ENCODE data around the gene CIDEB. TPM values are rescaled to one million over a fixed set of nuclear protein-coding genes. Genes with fewer than 3 reads are reported as not detected.

CIDEB gene
- total and polyA plus RNA-seq, 2 of the 13 experiments (the other 11 are each of a cell fraction or from before 2014, with no cell fraction given): 35.8 to 110 TPM

GRCh38 chr14:24332268-24332993 lies 24.7 kb upstream of the CIDEB start (continued):
- TF ChIP-seq TFE3 (CRISPR knock-in tag; IDR thresholded peaks at IDR 0.05) (peak; percentile 70), ZNF598 (CRISPR knock-in tag; IDR thresholded peaks at IDR 0.05; ENCODE audit: borderline replicate concordance) (peak; percentile 72), ZKSCAN5 (CRISPR knock-in tag; IDR thresholded peaks at IDR 0.05) (no peak), HOXA5 (CRISPR knock-in tag; IDR thresholded peaks at IDR 0.05) (no peak), ZNF7 (CRISPR knock-in tag; IDR thresholded peaks at IDR 0.05) (peak; percentile 69), ZNF891 (CRISPR knock-in tag; IDR thresholded peaks at IDR 0.05) (no peak; the same call in 1 of the 2 replicates), GABPA (IDR thresholded peaks at IDR 0.05; ENCODE audit: low read depth, low read length) (no peak), GABPA (CRISPR knock-in tag; IDR thresholded peaks at IDR 0.05; ENCODE audit: low read depth) (no peak), ZNF589 (CRISPR knock-in tag; conservative IDR thresholded peaks at IDR 0.05) (peak; percentile 96), ZNF562 (CRISPR knock-in tag; IDR thresholded peaks at IDR 0.05; ENCODE audit: borderline replicate concordance) (peak; percentile 93; the same call in 1 of the 2 replicates), MED8 (CRISPR knock-in tag; IDR thresholded peaks at IDR 0.05; ENCODE audit: insufficient replicate concordance) (no peak), ZNF510 (CRISPR knock-in tag; IDR thresholded peaks at IDR 0.05; ENCODE audit: low read depth) (peak; percentile 93), ZNF101 (CRISPR knock-in tag; IDR thresholded peaks at IDR 0.05; ENCODE audit: borderline replicate concordance, low read depth) (peak; percentile 96), KDM2A (CRISPR knock-in tag; IDR thresholded peaks at IDR 0.05; ENCODE audit: borderline replicate concordance, low read depth) (peak; percentile 86), KDM5B (CRISPR knock-in tag; IDR thresholded peaks at IDR 0.05; ENCODE audit: borderline replicate concordance) (peak; percentile 99), CENPBD1 (CRISPR knock-in tag; IDR thresholded peaks at IDR 0.05; ENCODE audit: borderline replicate concordance, low read depth) (no peak; the same call in 1 of the 2 replicates), ZNF12 (CRISPR knock-in tag; IDR thresholded peaks at IDR 0.05) (peak; percentile 88), MTF1 (CRISPR knock-in tag; IDR thresholded peaks at IDR 0.05) (no peak), HOXD1 (CRISPR knock-in tag; IDR thresholded peaks at IDR 0.05) (no peak; the same call in 1 of the 2 replicates), ASH2L (IDR thresholded peaks at IDR 0.05; ENCODE audit: insufficient read length, low read depth, low read length) (peak; percentile 89), XBP1 (CRISPR knock-in tag; IDR thresholded peaks at IDR 0.05) (no peak), PHF20 (CRISPR knock-in tag; IDR thresholded peaks at IDR 0.05) (peak; percentile 60; the same call in 1 of the 2 replicates), SNRNP70 (IDR thresholded peaks at IDR 0.05; ENCODE audit: low read depth, low read length) (no peak), SMAD9 (CRISPR knock-in tag; IDR thresholded peaks at IDR 0.05) (peak; percentile 95; the same call in 1 of the 2 replicates), NRL (CRISPR knock-in tag; IDR thresholded peaks at IDR 0.05; ENCODE audit: borderline replicate concordance) (peak; percentile 98), ZBTB34 (CRISPR knock-in tag; IDR thresholded peaks at IDR 0.05) (peak; percentile 64; the same call in 1 of the 2 replicates), NFE2L1 (CRISPR knock-in tag; IDR thresholded peaks at IDR 0.05; ENCODE audit: borderline replicate concordance) (peak; percentile 85; the same call in 1 of the 2 replicates)

All from HepG2 (cell line).